ENCODE data around the gene IGSF23. TPM values are rescaled to one million over a fixed set of nuclear protein-coding genes. Genes with fewer than 3 reads are reported as not detected.
"Not testable (repeated sequence)": the region's sequence is repeated elsewhere in the genome, so short reads cannot be mapped to it uniquely, and the experiment has no call there.

IGSF23 gene
- total RNA-seq, 1 experiment from 2014 or later = not detected

- H3K4me1 ChIP-seq (replicated peaks; ENCODE audit: insufficient read depth) = peaks cover 82% of the 10 kb centered on the region
- TF ChIP-seq EZH2 (IDR thresholded peaks at IDR 0.05; ENCODE audit: low read depth) (no peak), CTCF (conservative IDR thresholded peaks at IDR 0.05) (peak; percentile 75)
- POLR2A ChIA-PET (ENCODE audit: unreplicated experiment) = interaction anchor here (0.5 to 1.0 kb wide), 7 partner anchors 38 to 658 kb away, joined by 3 to 24 read pairs (median 3); partner anchors contain the start of gene PVR
These were observed 25.2 kb upstream of the IGSF23 start for GRCh38 chr19:44587963-44588770.

GRCh38 chr19:44588771-44589112, 24.6 kb upstream of the IGSF23 start:
- Histone ChIP-seq H3K79me2 (ENCODE audit: low read depth) (no peaks in the 10 kb centered on the region), H3K4me3 (peak overlapping the region; percentile 28), H3K9me2 (ENCODE audit: insufficient read depth) (no peaks in the 10 kb centered on the region), H3K27me3 (ENCODE audit: insufficient read depth, low read depth) (no peaks in the 10 kb centered on the region), H3K9me3 (ENCODE audit: insufficient read depth, low read depth) (no peaks in the 10 kb centered on the region), H3K4me2 (peak overlapping the region; percentile 74), H3K36me3 (ENCODE audit: low read depth) (no peaks in the 10 kb centered on the region), H4K20me1 (ENCODE audit: insufficient read depth) (no peaks in the 10 kb centered on the region), H3K27ac (peak overlapping the region; percentile 98), H3K4me1 (replicated peaks; ENCODE audit: insufficient read depth) (peaks cover 88% of the 10 kb centered on the region), H2AFZ (0 out of 2 replicates have a peak overlapping the region, but pooled peaks have one; percentile 48), H3F3A (ENCODE audit: insufficient read depth, low read depth) (peaks cover 66% of the 10 kb centered on the region)
- BruUV-seq (replicated peaks) = no TSS peak
- intact Hi-C loops (cut with micrococcal nuclease; ENCODE audit: unreplicated experiment) = loop anchor here (1.0 to 5.0 kb wide), 7 partner anchors 38 to 259 kb away; partner anchors contain the start of gene NECTIN2
- ChIA-PET CTCF (interaction anchor here (0.7 to 1.6 kb wide), 6 partner anchors 12 to 257 kb away, joined by 3 to 28 read pairs (median 4); partner anchors contain the start of gene NECTIN2), POLR2A (ENCODE audit: unreplicated experiment) (interaction anchor here (0.5 to 1.0 kb wide), 5 partner anchors 37 to 257 kb away, joined by 3 to 24 read pairs (median 4); partner anchors contain the start of gene PVR)
- no peak for TF ChIP-seq EZH2 (IDR thresholded peaks at IDR 0.05; ENCODE audit: low read depth)
- TF ChIP-seq CTCF (conservative IDR thresholded peaks at IDR 0.05) = no peak
- DNase-seq = peak in 1 of 2 experiments; percentile 95

More at GRCh38 chr19:44587963-44588770, 25.2 kb upstream of the IGSF23 start:
- H3K27me3 ChIP-seq (ENCODE audit: insufficient read depth, low read depth) = no peaks in the 10 kb centered on the region
- H3K4me3 ChIP-seq = peak overlapping the region; percentile 28
- H3F3A ChIP-seq (ENCODE audit: insufficient read depth, low read depth) = peaks cover 63% of the 10 kb centered on the region
- no peaks in the 10 kb centered on the region for H3K79me2 ChIP-seq (ENCODE audit: low read depth)
- no peaks in the 10 kb centered on the region for H4K20me1 ChIP-seq (ENCODE audit: insufficient read depth)
- no peaks in the 10 kb centered on the region for H3K9me3 ChIP-seq (ENCODE audit: insufficient read depth, low read depth)
- TSS peak; percentile 11 for BruUV-seq (replicated peaks)
- DNase-seq = peak; percentile 64 to 99
- peak overlapping the region; percentile 74 for H3K4me2 ChIP-seq
- H3K36me3 ChIP-seq (ENCODE audit: low read depth) = no peaks in the 10 kb centered on the region
- CTCF ChIA-PET = interaction anchor here (0.7 to 1.6 kb wide), 7 partner anchors 11 to 258 kb away, joined by 3 to 28 read pairs (median 4); partner anchors contain the start of gene NECTIN2
- peak overlapping the region; percentile 98 for H3K27ac ChIP-seq
- H3K9me2 ChIP-seq (ENCODE audit: insufficient read depth) = no peaks in the 10 kb centered on the region
- 0 out of 2 replicates have a peak overlapping the region, but pooled peaks have one; percentile 48 for H2AFZ ChIP-seq
- intact Hi-C loops (cut with micrococcal nuclease; ENCODE audit: unreplicated experiment) = loop anchor here (1.0 to 5.0 kb wide), 7 partner anchors 38 to 259 kb away; partner anchors contain the start of gene NECTIN2

GRCh38 chr19:44590245-44591059, 22.9 kb upstream of the IGSF23 start:
- no TSS peak for BruUV-seq (replicated peaks)
- DNase-seq = no peak
- Histone ChIP-seq H3K27me3 (ENCODE audit: insufficient read depth, low read depth) (no peaks in the 10 kb centered on the region), H3K4me2 (peak overlapping the region; percentile 74), H3K4me1 (replicated peaks; ENCODE audit: insufficient read depth) (peaks cover 83% of the 10 kb centered on the region), H3K4me3 (0 out of 2 replicates have a peak overlapping the region, but pooled peaks have one; percentile 8), H2AFZ (0 out of 2 replicates have a peak overlapping the region, but pooled peaks have one; percentile 42), H3K9me2 (ENCODE audit: insufficient read depth) (no peaks in the 10 kb centered on the region), H3K36me3 (ENCODE audit: low read depth) (no peaks in the 10 kb centered on the region), H3F3A (ENCODE audit: insufficient read depth, low read depth) (peaks cover 69% of the 10 kb centered on the region), H3K79me2 (ENCODE audit: low read depth) (no peaks in the 10 kb centered on the region), H4K20me1 (ENCODE audit: insufficient read depth) (no peaks in the 10 kb centered on the region), H3K27ac (peak overlapping the region; percentile 98), H3K9me3 (ENCODE audit: insufficient read depth, low read depth) (no peaks in the 10 kb centered on the region)
- intact Hi-C loops (cut with micrococcal nuclease; ENCODE audit: unreplicated experiment) = no loop called here
- TF ChIP-seq EZH2 (IDR thresholded peaks at IDR 0.05; ENCODE audit: low read depth) (no peak), CTCF (conservative IDR thresholded peaks at IDR 0.05) (no peak)
- CTCF ChIA-PET = interaction anchor here (0.5 to 0.6 kb wide), 3 partner anchors 14 to 26 kb away, joined by 3 to 7 read pairs (median 3); no protein-coding TSS in a partner anchor
- POLR2A ChIA-PET (ENCODE audit: unreplicated experiment) = interaction anchor here (0.5 to 0.7 kb wide), 2 partner anchors 14 to 149 kb away, joined by 4 to 8 read pairs; no protein-coding TSS in a partner anchor

DNA sequence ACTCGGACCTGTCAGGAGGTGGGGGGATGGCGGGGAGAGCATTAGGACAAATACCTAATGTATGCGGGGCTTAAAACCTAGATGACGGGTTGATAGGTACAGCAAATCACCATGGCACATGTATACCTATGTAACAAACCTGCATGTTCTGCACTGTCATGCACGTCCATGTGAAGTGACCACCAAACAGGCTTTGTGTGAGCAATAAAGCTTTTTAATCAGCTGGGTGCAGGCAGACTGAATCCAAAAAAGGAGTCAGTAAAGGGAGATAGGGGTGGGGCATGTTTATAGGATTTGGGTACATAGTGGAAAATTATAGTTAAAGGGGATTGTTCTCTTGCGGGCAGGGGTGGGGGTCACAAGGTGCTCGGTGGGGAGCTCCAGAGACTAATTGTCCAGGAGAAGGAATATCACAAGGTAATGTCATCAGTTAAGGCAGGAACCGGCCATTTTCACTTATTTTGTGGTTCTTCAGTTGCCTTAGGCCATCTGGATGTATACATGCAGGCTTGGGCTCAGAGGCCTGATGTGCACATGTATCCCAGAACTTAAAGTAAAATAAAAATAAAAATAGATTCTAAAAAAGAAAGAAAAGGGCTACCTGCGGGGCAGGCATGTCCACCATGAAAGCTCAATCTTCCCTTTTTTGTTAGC, 21.9 kb upstream of the IGSF23 start:
- intact Hi-C loops (cut with micrococcal nuclease; ENCODE audit: unreplicated experiment); H3K36me3 ChIP-seq (ENCODE audit: low read depth); H3K9me3 ChIP-seq (ENCODE audit: insufficient read depth, low read depth); BruUV-seq (replicated peaks); H3K9me2 ChIP-seq (ENCODE audit: insufficient read depth); DNase-seq; H4K20me1 ChIP-seq (ENCODE audit: insufficient read depth); H3K27me3 ChIP-seq (ENCODE audit: insufficient read depth, low read depth); H3K79me2 ChIP-seq (ENCODE audit: low read depth); POLR2A ChIA-PET (ENCODE audit: unreplicated experiment); H2AFZ ChIP-seq: not testable (repeated sequence)
- CTCF ChIA-PET = interaction anchor here (0.7 kb wide), 1 partner anchor 100 kb away, joined by 3 read pairs; no protein-coding TSS in a partner anchor
- peaks cover 61% of the 10 kb centered on the region for H3F3A ChIP-seq (ENCODE audit: insufficient read depth, low read depth)
- peak overlapping the region; percentile 98 for H3K27ac ChIP-seq
- peak overlapping the region; percentile 74 for H3K4me2 ChIP-seq
- H3K4me1 ChIP-seq (replicated peaks; ENCODE audit: insufficient read depth) = peaks cover 73% of the 10 kb centered on the region
- H3K4me3 ChIP-seq = peak overlapping the region; percentile 11; the same call in 1 of the 2 replicates
